SU-DHL-6 (cell line): ENCODE measurements around the gene CEL.

ENCODE experiments used
- EZH2phosphoT487 ChIP-seq: fragments of 200-600 bp; sonication (generic), shearing (Covaris generic); conservative IDR thresholded peaks from 2 replicates; pipeline ENCODE4 v1.6.1; 2018; ENCODE audit warnings: mild to moderate bottlenecking, antibody characterized with exemption, low read length, moderate library complexity, mixed read lengths
- TF ChIP-seq, protein P1 (sequence below): fragments of 200-600 bp; sonication (generic); IDR thresholded peaks from one replicate; pipeline ENCODE4 v1.5.1; 2017; ENCODE audit warnings: antibody characterized with exemption, mild to moderate bottlenecking, low read length, moderate library complexity; ENCODE audit not compliant: insufficient read depth, poor library complexity, severe bottlenecking

DNA sequence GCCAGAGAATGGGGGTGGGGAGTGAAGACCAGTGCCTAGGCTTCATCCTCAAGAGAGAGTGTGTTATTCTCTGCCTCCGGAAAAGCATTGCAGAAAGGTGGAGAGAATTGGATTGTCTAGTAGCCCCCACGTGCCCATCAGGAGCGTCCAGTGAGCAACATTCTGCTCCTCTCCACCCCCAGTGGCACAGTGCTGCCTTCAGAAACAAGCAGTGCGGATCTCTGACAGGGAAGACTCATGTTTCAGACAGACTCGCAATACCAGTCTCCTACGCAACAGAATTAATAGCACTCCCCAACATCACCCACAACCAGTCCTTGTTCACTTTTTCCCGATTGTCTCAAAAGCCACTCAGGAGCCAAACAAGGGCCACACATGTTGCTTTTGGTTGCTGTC lies 14.9 kb upstream of the CEL start:
- TF ChIP-seq, protein P1, sequence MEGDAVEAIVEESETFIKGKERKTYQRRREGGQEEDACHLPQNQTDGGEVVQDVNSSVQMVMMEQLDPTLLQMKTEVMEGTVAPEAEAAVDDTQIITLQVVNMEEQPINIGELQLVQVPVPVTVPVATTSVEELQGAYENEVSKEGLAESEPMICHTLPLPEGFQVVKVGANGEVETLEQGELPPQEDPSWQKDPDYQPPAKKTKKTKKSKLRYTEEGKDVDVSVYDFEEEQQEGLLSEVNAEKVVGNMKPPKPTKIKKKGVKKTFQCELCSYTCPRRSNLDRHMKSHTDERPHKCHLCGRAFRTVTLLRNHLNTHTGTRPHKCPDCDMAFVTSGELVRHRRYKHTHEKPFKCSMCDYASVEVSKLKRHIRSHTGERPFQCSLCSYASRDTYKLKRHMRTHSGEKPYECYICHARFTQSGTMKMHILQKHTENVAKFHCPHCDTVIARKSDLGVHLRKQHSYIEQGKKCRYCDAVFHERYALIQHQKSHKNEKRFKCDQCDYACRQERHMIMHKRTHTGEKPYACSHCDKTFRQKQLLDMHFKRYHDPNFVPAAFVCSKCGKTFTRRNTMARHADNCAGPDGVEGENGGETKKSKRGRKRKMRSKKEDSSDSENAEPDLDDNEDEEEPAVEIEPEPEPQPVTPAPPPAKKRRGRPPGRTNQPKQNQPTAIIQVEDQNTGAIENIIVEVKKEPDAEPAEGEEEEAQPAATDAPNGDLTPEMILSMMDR = no peak
- TF ChIP-seq EZH2phosphoT487 = no peak
